NOMO-1 (cell line): ENCODE measurements around the gene WDR62.

Experiments used
- DNase-seq, 2 experiments: peaks; one replicate each; lab custom pipeline; 2025; ENCODE audit not compliant: unreplicated experiment in 2 of 2; lab: John Stamatoyannopoulos, UW

Gene WDR62

GRCh38 chr19:36054733-36055686, at the start of gene WDR62:
WDR62 (plus strand) TSS chr19:36054897; CDS start chr19:36054972, 75 bp downstream.
- peak; percentile 94 to 97 for DNase-seq

DNA sequence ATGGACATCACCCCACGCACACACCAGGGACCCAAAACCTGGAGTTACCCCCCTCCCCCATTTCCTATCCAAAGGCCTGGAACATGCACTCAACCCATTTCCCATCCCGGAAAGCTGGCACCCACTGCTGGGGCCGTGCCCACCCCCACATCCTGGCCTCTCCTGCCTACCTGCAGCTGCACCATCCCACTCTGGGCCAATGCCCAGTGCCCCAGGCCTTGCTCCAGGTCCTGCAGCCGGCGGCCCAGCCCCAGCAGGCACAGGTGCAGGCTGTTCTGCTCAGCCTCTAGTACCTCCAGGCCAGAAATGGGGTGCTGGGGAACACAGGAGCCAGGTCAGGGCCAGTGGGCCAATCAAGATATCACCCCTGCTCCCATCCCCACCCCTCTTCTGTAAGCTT, 47.7 kb upstream of the WDR62 start:
- no peak for DNase-seq

GRCh38 chr19:36008336-36008978, 46.2 kb upstream of the WDR62 start, which contains the start of gene SYNE4:
SYNE4 (minus strand) TSS chr19:36008813; CDS start chr19:36008681, 132 bp downstream.
- DNase-seq: no peak

DNA sequence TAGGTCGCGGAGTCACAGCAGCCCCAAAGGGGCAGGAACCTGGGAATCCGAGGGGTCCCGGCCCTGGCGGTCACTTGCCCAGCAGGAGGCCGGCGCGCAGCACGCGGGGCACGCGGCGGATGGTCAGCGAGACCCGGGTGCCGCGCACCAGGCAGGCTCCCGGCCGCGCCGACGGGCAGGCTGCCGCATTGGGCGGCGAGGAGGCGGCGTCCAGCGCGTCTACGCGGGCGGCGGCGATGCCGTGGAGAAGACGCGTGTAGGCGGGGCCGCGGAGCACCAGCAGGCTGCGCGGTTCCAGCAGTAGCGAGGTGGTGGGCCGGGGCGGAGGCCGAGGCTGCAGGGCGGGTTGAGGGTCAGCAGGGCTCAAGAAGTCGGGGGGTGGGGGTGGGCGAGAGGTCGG, 45.5 kb upstream of the WDR62 start:
- no peak for DNase-seq

DNA sequence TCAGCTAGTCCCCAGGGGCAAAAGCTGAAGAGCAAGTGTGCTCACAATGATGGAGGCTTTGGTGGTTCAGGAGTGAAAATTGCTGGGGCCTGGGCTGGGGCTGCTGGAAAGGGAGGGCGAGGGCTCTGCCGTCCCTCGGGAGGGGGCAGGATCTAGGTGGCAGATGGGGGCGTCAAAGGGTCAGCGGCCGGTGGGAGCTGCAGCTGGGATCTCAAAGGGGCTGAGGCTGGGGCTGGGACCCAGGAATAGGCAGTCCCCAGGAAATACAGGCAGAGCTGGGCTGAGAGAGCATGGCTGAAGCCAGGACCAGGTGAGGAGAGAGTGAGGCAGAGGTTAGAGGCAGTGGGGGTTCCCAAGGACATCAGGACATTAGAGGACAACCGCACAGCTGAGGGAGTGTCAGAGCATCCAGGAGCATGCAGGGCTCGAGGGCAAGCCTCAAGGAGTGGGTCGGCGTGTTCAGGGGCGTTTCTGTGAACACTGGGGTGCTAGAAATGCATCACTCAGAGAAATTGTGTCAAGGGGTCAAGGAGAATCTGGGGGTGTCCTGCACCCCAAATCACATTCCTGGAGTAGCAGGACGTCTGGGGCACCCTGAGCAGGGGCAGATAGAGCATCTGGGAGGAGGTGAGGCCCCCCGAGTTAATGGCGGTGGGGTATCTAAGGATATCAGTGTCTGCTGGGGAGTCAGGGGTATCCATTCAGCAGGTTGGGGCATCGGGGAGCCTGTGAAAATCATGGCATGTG, 44.9 kb upstream of the WDR62 start:
- DNase-seq: no peak

DNA sequence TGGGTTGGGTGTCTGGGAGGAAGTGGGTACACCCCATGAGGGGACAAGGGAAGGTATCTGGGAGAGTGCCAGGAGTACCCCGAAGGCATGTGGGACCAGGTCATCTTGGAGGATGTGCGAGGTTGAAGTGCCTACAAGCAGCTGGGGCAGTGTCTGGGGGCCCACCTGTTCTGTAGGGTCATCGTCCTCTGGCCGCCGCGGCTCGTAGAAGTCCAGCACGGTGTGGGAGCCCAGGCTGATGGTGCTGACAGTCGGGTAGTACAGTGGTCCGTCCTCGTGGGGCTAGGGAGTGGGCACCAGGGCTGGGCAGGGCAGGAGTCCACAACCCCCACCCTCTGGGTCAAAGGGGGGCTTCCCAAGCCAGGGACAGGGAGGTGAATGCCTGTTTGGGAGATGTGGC, 44.3 kb upstream of the WDR62 start:
- no peak for DNase-seq

DNA sequence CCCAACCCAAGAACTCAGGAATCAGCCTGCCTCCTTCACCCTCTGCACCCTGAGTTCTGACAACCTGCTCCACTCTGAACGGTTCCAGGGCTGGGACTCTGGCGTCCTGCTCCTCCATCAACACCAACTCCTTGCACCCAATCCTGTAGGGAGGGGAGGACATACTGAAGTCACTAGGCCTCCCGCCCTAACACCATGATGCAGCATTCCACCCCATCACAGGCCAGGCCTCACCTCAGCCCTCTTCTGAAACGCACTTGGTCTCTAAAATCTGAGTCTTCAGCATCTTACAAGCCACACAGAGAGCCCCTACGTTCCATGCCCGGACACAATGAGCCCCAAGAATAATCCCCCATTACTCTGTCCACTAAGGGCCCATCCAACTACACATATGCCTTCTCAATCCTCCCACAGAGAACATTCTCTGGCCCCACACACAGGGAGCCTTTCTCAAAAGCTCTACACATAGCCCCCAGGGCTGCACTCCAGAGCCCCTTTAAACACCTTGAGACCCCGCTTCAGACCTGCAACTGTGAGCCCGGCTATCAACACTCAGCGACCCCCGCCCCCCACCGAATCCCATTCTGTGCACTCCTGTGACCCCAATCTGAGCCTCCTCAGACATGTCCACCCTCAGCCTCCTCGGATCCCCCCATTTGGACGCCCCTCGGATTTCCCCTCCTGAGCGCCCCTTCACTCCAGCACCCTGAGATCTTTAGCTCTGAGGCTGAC, 41.3 kb upstream of the WDR62 start:
- no peak for DNase-seq

DNA sequence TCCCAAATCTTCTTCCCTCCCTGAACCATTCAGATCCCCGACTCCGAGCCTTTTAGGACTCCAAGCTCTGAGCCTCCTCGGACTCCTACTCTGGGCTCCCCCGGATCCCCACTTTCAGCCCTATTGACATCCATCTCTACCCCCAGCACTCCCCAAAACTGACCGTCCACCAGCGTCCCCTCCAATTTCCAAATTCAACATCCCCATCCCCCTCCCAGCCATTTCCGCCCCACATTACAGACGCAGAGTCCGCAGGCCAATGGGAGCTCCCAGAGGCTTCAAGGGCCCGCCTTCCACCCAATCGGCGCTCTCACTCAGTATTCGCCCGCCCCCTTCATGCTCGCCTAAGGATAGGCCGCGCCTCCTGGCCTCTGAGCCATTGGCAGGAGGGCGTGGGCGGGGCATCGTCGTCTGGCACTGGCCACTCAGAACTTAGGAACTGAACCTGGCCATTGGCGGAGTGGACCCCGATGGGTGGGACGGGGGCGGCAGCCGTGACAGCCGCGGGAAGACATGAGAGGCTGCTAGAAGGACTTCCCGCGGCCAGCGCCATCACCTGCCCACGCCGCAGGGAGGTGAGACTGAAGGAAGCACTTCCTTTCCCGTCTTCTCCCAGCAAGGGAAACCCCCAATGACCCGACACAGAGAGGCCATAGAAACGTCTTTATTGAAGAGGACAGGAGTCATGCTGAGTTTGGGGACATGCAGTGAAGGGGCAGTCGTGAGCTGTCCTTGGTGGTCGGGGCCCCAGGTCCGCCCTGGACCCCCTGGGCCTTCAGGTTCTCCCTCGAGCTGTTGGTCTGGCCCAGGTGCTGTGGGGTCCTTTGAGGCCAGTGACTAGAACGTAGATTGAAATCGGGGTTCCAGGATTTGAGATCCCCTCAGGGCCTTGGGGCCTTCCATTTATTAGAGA, 40.4 kb upstream of the WDR62 start, which contains the start of gene ALKBH6:
ALKBH6 (minus strand) TSS at position 202 of the 913 bp plus-strand sequence. CDS start 816 bp downstream, outside the sequence.
- DNase-seq: peak; percentile 100

DNA sequence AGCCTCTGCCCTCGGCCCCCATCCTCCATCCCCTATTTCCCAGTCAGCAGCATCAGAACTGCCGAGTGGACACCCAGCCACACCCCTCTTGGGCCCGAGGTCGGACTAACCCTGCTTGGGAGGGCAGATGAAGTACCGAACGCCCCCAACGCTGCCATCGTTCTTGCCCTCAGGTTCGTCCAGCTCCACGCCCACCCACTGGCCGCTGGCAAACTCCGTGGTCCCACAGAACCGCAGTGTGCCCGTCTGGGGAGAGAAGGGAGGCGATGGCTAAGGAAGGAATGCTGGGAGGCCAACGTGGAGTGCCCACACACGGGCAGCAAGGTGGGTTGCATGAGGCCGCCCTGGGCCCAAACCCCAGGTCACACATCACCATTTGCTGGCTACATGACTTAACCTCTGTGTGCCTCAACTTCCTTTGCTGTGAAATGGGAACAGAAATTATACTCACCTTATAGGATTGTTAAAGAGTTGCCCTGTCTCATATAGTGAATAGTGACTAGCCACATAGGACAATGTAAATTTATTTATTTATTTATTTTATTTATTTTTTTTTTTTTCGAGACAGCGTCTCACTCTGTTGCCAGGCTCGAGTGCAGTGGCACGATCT, 35.5 kb upstream of the WDR62 start:
- no peak for DNase-seq

GRCh38 chr19:36023432-36023831, 31.3 kb upstream of the WDR62 start:
- no peak for DNase-seq

- DNase-seq: no peak
These were observed 29.2 kb upstream of the WDR62 start for GRCh38 chr19:36025541-36025940.

DNA sequence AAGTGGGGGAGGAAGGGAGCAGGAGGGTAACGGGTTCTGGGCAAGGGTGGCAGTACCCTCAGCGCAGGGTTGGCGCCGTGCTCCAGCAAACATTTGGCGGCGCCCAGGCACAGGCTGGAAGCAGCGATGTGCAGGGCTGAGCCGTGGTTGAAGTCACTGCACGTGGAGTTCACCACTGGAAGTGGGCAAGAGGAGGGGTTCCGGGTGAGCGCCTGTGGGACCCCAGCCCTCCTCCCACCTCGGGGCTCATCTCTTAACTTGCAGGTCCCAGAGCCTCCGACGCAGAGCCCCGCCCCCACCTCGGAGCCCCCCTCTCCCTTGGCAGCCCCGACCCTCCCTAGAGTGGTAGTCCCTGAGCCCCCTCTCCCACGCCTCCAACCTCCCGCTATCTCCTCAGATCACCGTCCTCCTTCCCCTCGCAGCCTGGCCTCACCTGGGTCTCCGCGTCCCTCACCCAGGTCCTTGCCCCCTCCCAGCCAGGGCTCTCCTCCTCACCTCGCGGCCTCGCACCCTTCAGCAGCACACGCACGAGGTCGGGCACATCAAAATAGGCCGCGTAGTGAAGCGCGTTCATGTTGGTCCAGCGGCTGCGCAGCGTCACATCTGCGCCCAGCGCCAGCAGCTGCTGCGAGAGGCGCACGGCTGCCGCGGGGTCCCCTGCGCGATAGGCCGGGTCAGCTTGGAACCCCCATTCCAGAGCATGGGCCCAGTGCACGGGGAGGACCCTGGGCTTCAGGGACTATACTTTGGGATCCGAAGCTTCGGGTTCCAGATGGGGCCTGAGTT, 28.4 kb upstream of the WDR62 start:
- DNase-seq: no peak

- DNase-seq: no peak
These were observed 27.0 kb upstream of the WDR62 start for GRCh38 chr19:36027696-36028095.

- no peak for DNase-seq
These were observed 26.2 kb upstream of the WDR62 start for GRCh38 chr19:36028313-36029041.

- DNase-seq: no peak
These were observed 24.2 kb upstream of the WDR62 start for GRCh38 chr19:36030264-36031148.

DNA sequence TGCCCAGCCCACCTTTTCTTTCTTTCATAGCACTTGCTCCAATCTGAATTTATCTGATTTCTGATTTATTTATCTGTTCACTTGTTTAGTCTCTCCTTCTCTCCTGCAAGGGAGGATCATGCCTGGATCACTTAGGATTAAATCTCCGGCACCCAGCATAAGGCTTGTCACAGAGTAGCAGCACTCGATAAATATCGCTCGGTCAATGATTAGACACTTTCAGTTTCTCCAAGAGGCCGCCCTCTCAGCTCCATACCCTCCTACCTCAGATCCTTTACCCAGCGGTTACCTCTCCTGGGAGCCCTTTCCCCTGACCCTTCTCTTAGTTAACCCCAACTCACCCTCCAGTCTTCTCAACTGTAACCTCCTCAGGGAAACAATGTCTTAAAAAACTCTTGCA, 23.4 kb upstream of the WDR62 start:
- no peak for DNase-seq
